HepG2 (cell line): Measurements from ENCODE around the gene ANKAR. TPM values are rescaled to one million over a fixed set of nuclear protein-coding genes. Genes with fewer than 3 reads are reported as not detected.

Source experiments
- ATF4 ChIP-seq, 2 experiments: fragments of 450-650 bp in 1 of 2; sonication (generic) in 1 of 2; formaldehyde crosslinking; IDR thresholded peaks; 2 replicates each; pipeline versions ENCODE4 v1.5.0 to v1.8.0; 2020 to 2022; ENCODE audit warnings: mild to moderate bottlenecking in 1 of 2, missing genetic modification reagents in 1 of 2
- ATM ChIP-seq: fragments of 450-650 bp; IDR thresholded peaks from 2 replicates; pipeline ENCODE4 v1.7.1; 2017; ENCODE audit warnings: mild to moderate bottlenecking, borderline replicate concordance
- EP300 ChIP-seq, 3 experiments: sonication (generic) in 1 of 3; formaldehyde crosslinking in 1 of 3; IDR thresholded peaks; 2 replicates each; pipeline versions ENCODE4 v1.5.1 to v1.6.1; 2011 to 2020; ENCODE audit warnings: low read depth in 2 of 3, low read length in 2 of 3, borderline replicate concordance in 1 of 3, improper control_type of control experiment in 1 of 3, mild to moderate bottlenecking in 1 of 3, missing genetic modification reagents in 1 of 3, moderate library complexity in 1 of 3
- NR2F1 ChIP-seq, 2 experiments: fragments of 450-650 bp in 1 of 2; formaldehyde crosslinking in 1 of 2; IDR thresholded peaks; 2 replicates each; pipeline versions ENCODE4 v1.5.0 to v1.6.1; 2016 to 2020; ENCODE audit warnings: mild to moderate bottlenecking in 1 of 2, missing compliant biosample characterization in 1 of 2, missing genetic modification reagents in 1 of 2, moderate library complexity in 1 of 2
- NR2F6 ChIP-seq, 2 experiments: IDR thresholded peaks; 2 replicates each; pipeline ENCODE4 v1.6.1; 2016; ENCODE audit warnings: antibody characterized with exemption in 1 of 2, mild to moderate bottlenecking in 1 of 2
- PCBP1 ChIP-seq: fragments of 200-400 bp; formaldehyde crosslinking; IDR thresholded peaks from 2 replicates; pipeline ENCODE4 v1.6.1; 2017; ENCODE audit warnings: mild to moderate bottlenecking, low read depth, low read length, borderline replicate concordance
- SAP130 ChIP-seq: IDR thresholded peaks from 2 replicates; pipeline ENCODE4 v1.6.1; 2016; ENCODE audit warnings: low read depth
- SIN3A ChIP-seq: IDR thresholded peaks from 2 replicates; pipeline ENCODE4 v1.6.1; 2011; ENCODE audit warnings: low read depth, mild to moderate bottlenecking, control low read depth, low read length, borderline replicate concordance
- YEATS4 ChIP-seq: sonication (generic); formaldehyde crosslinking; IDR thresholded peaks from 2 replicates; pipeline ENCODE4 v1.4.0; 2020; ENCODE audit warnings: missing genetic modification reagents, borderline replicate concordance
- ZBED4 ChIP-seq: sonication (generic); formaldehyde crosslinking; IDR thresholded peaks from 2 replicates; pipeline ENCODE4 v1.4.0; 2020; ENCODE audit warnings: missing genetic modification reagents, borderline replicate concordance
- ZGPAT ChIP-seq: IDR thresholded peaks from 2 replicates; pipeline ENCODE4 v1.6.1; 2016; ENCODE audit warnings: mild to moderate bottlenecking
- ZNF737 ChIP-seq: sonication (generic); formaldehyde crosslinking; IDR thresholded peaks from 2 replicates; pipeline ENCODE4 v1.5.0; 2020; ENCODE audit warnings: missing genetic modification reagents, mild to moderate bottlenecking, borderline replicate concordance
- ZNF776 ChIP-seq: sonication (generic); formaldehyde crosslinking; IDR thresholded peaks from 2 replicates; pipeline ENCODE4 v1.4.0; 2020; ENCODE audit warnings: mild to moderate bottlenecking, missing genetic modification reagents
- ZNF788 ChIP-seq: sonication (generic); formaldehyde crosslinking; IDR thresholded peaks from 2 replicates; pipeline ENCODE4 v1.5.0; 2020; ENCODE audit warnings: mild to moderate bottlenecking, missing genetic modification reagents, borderline replicate concordance
- polyA plus RNA-seq, 8 experiments: library from polyadenylated mRNA; depleted of rRNA in 3 of 8; stranded (reverse) in 7 of 8; unstranded in 1 of 8; fragments of >200 nt; fragmentation: Illumina TruSeq in 4 of 8; extraction: Trizol in 4 of 8; gene quantifications; 2 replicates each; pipeline versions ENCODE4 v1.2.1 to v1.2.3, GENCODE V29; 2011 to 2016; ENCODE audit warnings: low read depth in 4 of 8, missing spikeins in 1 of 8, mixed read lengths in 1 of 8; ENCODE audit not compliant: insufficient read depth in 1 of 8
- total RNA-seq, 5 experiments: library from RNA; depleted of rRNA; stranded (reverse); fragments of >200 nt; fragmentation: Illumina TruSeq; extraction: Trizol; gene quantifications; 2 replicates each; pipeline ENCODE4 v1.2.3, GENCODE V29; 2016; ENCODE audit warnings: low read depth in 1 of 5
- TF ChIP-seq, protein P1 (sequence below): IDR thresholded peaks from 2 replicates; pipeline ENCODE4 v1.6.1; 2016
- TF ChIP-seq, protein P2 (sequence below): sonication (generic); formaldehyde crosslinking; IDR thresholded peaks from 2 replicates; pipeline ENCODE4 v1.4.0; 2020; ENCODE audit warnings: missing genetic modification reagents

Gene ANKAR
- total and polyA plus RNA-seq, 2 of the 13 experiments (the other 11 are each of a cell fraction or from before 2014, with no cell fraction given), result 3.6 to 5.0 TPM

DNA sequence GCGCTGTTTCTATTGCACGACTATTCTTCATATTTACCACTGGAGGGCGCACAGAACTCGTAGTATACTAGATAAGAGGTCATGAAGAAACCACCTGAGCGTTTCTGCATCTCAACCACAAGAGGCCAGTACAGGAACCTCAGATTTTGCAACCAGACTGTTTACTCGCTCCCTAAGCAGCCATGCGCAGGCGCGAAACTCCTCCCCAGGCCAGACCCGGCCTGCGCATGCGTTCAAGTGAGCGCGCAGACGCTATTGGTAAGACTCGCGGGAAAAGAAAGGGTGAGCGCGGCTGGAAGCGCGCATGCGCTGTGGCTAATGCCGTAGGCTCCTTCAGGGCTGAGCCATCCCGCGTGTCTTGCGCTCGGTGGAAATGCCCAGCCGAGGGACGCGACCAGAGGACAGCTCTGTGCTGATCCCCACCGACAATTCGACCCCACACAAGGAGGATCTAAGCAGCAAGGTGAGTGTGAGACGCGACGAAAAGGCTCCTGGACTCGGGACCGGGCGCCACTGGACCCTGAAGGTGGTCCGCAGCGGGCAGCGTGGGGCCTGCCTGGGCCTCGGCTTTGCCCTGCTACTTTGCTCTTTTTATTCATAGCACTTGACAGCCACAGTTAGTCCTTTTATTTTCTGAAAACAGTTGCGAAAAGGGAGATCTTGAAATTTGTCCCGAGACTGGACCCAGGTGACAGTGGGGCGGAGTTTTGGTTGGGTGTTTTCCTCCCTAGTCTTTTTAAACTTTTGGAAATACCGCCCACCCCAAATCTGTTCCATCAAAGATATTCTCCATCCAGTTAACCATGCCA is 13.1 kb upstream of the ANKAR start, which contains the start of gene ASNSD1 (continued):
- TF ChIP-seq ZNF737 (CRISPR knock-in tag) (no peak), ZNF776 (CRISPR knock-in tag) (peak; percentile 80), SIN3A (peak; percentile 41; the same call in 1 of the 2 replicates), PCBP1 (no peak), ATM (no peak), YEATS4 (peak; percentile 88), SAP130 (CRISPR knock-in tag) (peak; percentile 85), EP300 (IDR thresholded peaks at IDR 0.05; ENCODE audit: low read depth in 2 of 2, low read length in 2 of 2) (no peak), EP300 (CRISPR knock-in tag; IDR thresholded peaks at IDR 0.05; ENCODE audit: borderline replicate concordance) (no peak), NR2F1 (CRISPR knock-in tag; IDR thresholded peaks at IDR 0.05) (no peak; a peak in 1 of 4 replicates), ATF4 (CRISPR knock-in tag; IDR thresholded peaks at IDR 0.05) (peak in 1 of 2 experiments; percentile 71; a peak in 2 of 4 replicates), ZGPAT (CRISPR knock-in tag) (peak; percentile 90), NR2F6 (IDR thresholded peaks at IDR 0.05) (peak; percentile 75), NR2F6 (CRISPR knock-in tag; IDR thresholded peaks at IDR 0.05) (peak; percentile 72; the same call in 1 of the 2 replicates), ZNF788 (CRISPR knock-in tag) (peak; percentile 79), ZBED4 (no peak)
- TF ChIP-seq, protein P1, sequence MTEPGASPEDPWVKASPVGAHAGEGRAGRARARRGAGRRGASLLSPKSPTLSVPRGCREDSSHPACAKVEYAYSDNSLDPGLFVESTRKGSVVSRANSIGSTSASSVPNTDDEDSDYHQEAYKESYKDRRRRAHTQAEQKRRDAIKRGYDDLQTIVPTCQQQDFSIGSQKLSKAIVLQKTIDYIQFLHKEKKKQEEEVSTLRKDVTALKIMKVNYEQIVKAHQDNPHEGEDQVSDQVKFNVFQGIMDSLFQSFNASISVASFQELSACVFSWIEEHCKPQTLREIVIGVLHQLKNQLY (CRISPR knock-in tag), result peak; percentile 62
- TF ChIP-seq, protein P2, sequence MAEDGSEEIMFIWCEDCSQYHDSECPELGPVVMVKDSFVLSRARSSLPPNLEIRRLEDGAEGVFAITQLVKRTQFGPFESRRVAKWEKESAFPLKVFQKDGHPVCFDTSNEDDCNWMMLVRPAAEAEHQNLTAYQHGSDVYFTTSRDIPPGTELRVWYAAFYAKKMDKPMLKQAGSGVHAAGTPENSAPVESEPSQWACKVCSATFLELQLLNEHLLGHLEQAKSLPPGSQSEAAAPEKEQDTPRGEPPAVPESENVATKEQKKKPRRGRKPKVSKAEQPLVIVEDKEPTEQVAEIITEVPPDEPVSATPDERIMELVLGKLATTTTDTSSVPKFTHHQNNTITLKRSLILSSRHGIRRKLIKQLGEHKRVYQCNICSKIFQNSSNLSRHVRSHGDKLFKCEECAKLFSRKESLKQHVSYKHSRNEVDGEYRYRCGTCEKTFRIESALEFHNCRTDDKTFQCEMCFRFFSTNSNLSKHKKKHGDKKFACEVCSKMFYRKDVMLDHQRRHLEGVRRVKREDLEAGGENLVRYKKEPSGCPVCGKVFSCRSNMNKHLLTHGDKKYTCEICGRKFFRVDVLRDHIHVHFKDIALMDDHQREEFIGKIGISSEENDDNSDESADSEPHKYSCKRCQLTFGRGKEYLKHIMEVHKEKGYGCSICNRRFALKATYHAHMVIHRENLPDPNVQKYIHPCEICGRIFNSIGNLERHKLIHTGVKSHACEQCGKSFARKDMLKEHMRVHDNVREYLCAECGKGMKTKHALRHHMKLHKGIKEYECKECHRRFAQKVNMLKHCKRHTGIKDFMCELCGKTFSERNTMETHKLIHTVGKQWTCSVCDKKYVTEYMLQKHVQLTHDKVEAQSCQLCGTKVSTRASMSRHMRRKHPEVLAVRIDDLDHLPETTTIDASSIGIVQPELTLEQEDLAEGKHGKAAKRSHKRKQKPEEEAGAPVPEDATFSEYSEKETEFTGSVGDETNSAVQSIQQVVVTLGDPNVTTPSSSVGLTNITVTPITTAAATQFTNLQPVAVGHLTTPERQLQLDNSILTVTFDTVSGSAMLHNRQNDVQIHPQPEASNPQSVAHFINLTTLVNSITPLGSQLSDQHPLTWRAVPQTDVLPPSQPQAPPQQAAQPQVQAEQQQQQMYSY (CRISPR knock-in tag), result no peak; the same call in 1 of the 2 replicates
